HG03064 (cell line): ENCODE measurements around the gene ARFGEF3.
"Not testable (repeated sequence)": the region's sequence is repeated elsewhere in the genome, so short reads cannot be mapped to it uniquely, and the experiment has no call there.

Source experiments
- ATAC-seq: cut with Tn5 transposase; IDR thresholded peaks from one replicate; pipeline ENCODE4 v1.9.1; 2021; ENCODE audit warnings: low read depth; ENCODE audit not compliant: unreplicated experiment

The ARFGEF3 gene

DNA sequence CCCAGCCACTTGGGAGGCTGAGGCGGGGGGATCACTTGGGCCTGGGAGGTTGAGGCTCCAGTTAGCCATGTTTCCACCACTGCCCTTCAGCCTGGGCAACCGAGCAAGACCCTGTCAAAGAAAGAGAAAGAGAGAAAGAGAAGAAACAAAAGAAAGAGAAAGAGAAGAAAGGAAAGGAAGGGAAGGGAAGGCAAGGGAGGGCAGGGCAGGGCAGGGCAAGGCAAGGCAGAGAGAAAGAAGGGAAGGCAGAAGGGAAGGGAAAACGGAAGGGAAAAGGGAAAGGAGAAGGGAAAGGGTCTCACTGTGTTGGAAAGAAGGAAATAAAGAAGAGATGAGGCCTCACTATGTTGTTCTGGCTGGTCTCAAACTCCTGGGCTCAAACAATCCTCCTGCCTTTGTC, 104.4 kb downstream of the ARFGEF3 start:
- no peak for ATAC-seq

DNA sequence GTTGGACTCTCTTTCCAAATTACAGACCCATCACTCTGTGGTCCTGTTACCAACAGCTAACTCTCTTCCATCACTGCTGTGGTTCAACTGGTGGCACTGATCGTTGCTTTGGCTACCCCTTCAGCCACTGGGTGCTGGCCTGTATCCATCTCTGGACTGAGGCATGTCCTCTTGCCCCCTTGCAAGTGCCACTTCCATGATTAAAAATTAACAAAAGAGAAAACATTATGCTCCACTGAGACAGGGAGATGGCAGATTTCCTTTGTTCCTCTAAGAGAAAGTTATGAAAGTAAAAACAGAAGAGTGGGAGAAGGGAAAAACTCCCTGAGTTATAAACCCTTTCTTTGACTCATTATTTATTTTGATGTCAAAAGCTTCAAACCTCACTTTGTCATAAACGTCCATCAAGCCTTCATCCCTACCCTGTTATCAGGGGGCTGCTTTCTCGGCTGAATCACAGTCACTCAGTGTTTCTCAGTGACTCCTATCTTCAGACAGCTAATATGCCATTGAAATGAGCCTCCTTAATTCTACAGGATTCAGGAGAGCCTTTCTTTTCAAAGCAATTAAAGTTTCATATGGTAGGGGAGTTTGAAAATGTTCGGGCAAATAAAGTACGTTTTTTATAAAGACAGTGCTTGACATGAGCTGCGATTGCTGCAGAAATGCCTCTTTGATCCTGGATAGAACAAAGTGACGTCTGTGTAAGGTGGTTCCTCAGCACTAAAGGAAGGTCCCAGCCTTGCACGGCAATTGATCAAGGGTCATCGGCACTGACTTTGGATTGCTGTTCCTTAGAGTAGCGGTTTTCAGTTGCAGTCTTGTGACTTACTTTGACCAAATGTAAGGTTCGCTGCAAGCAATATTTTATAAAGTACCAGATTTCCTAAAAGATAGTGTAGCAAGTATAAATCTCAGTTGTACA, 106.5 kb downstream of the ARFGEF3 start:
- ATAC-seq, result no peak

DNA sequence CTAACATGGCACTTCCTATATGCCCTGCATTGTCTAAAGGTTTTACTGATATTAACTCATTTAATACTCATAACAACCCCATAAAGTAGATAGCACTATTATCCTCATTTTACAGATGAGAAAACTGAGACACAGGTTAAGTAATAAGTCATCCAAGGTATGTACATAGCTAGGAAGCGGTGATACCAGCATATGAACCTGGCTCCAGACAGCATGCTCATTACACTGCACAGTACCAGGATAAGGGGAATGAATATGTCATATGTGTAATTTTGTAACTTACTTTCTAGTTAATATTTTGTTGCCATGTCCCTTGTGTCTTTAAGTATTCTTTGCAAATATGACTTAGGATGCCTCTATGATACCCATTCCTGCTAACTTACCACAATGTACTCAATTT, 109.7 kb downstream of the ARFGEF3 start:
- no peak for ATAC-seq

- no peak for ATAC-seq
These were observed 111.0 kb downstream of the ARFGEF3 start for GRCh38 chr6:138272533-138273315.

DNA sequence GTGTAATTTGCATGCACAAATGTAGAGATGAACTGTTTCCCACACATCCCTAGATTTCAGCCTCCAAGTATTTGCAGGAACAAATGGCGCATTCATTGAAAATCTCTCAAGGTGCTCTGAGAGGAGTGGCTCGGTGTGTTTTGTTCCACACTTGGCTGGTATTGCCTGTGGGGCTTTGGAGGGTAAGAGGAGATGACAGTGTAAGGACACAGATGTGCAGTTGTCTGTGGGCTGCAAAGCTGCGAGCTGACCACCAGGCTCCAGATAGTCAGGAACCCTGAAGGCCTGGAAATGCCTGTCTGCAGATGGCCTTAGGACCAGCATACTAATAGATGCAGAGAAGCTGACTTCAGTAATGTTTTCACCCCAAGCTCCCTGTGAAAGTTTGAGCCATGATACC, 114.2 kb downstream of the ARFGEF3 start:
- ATAC-seq, result no peak

- ATAC-seq, result no peak
These were observed 116.1 kb downstream of the ARFGEF3 start for GRCh38 chr6:138277835-138278234.

DNA sequence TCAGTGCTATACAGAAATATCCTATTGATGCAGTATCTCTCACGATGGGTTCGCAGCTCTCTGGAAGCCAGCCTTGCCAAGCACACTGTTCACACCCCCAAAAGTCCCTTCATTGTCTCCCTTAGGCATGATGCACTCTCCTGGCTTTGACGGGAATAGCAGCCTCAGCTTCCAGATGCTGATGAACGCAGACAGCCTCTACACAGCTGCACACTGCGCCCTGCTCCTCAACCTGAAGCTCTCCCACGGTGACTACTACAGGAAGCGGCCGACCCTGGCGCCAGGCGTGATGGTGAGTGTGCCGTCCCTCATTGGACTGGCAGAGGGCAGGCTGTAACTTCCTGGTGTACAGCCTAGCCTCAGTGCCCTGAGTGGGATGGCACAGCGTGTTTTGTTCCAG, 116.6 kb downstream of the ARFGEF3 start:
- no peak for ATAC-seq

- no peak for ATAC-seq
These were observed 124.1 kb downstream of the ARFGEF3 start for GRCh38 chr6:138285800-138286199.

- ATAC-seq, result no peak
These were observed 125.0 kb downstream of the ARFGEF3 start for GRCh38 chr6:138286698-138287097.

GRCh38 chr6:138287144-138287955, 125.6 kb downstream of the ARFGEF3 start:
- no peak for ATAC-seq

DNA sequence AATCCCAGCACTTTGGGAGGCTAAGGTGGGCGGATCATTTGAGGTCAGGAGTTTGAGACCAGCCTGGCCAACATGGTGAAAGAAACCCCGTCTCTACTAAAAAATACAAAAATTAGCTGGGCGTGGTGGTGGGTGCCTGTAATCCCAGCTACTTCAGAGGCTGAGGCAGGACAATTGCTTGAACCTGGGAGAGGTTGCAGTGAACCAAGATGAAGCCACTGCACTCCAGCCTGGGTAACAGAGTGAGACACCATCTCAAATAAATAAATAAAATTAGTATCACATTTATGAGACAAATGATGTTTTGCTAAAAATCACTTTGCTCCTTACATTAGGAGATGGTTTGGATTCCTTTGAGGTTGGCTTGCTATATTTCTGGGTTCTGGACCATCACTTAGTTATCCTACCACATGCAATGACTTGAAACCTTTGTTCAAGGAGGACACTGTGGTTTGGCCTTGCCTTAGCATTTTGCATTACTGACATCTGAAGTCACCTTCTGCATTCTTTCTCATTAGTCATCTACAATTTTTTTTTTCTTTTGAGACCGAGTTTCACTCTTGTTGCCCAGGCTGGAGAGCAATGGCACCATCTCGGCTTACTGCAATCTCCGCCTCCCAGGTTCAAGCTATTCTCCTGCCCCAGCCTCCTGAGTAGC, 126.8 kb downstream of the ARFGEF3 start:
- not testable (repeated sequence) for ATAC-seq

GRCh38 chr6:138289739-138290138, 128.0 kb downstream of the ARFGEF3 start:
- ATAC-seq, result no peak

- no peak for ATAC-seq
These were observed 128.8 kb downstream of the ARFGEF3 start for GRCh38 chr6:138290423-138290962.

- no peak for ATAC-seq
These were observed 129.5 kb downstream of the ARFGEF3 start for GRCh38 chr6:138291036-138291848.

DNA sequence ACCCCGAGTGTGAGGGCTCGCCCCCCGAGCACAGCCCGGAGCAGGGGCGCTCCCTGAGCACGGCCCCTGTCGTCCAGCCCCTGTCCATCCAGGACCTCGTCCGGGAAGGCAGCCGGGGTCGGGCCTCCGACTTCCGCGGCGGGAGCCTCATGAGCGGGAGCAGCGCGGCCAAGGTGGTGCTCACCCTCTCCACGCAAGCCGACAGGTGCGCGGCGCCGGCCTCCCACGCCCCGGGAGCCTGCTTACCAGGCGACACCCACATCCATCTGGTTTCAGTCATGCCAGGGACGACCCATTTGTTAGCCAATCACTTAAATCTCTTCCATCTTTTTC, 130.1 kb downstream of the ARFGEF3 start:
- ATAC-seq, result no peak

DNA sequence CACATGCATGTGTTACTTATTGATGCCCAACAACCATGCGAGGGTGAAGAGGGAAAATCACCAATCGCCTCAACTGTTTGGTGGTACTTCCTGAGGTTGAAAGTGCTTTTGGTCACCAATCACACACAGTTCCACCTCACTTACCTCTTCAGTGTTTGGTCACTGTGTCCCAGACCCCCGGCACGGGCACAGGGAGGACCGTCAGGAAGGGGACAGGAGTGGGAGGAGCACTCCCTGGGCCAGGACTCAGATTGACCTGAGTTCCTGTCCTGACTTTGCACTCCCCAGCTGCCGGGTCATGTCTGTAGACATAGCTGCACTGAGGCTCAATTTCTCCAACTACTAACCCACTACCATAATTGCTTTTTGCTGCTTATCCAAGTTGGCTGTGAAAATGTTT, 130.7 kb downstream of the ARFGEF3 start:
- no peak for ATAC-seq

DNA sequence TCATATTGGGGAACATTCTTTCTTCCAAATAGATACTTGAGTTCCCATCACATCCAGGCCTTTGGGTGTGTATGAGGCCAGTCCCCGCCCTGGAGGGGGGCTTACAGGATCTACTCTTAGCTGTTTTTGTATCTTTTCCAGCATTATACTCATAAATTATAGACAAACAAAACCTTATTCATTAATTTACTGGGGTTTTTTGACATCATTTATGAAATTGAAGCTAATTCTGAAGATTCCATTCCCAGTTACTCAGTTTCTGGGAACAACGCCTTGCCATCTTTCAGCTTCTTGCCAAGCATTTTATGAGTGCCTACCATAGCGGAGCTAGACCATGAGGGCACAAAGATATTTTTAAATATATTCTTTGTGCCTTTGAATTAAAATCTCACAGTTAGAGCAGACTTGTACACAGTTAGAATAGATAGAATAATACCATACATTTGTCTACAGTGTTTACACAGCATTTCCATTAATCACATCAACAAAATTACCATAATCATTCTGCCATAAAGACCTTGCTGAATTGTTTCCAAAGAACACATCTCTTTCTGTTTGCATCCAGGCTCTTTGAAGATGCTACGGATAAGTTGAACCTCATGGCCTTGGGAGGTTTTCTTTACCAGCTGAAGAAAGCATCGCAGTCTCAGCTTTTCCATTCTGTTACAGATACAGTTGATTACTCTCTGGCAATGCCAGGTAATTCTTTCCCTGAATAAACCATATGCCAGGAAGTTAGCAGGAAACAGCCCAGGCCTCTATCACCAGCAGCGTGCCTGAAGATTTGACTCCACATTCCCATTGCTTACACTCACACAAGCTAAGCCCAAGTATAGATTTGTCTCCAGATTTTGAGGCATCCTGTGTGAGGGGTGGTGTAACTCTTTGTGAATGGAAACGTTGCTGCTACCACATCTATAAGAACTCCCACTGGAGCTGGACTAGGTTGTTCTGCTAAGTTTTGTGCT, 132.0 kb downstream of the ARFGEF3 start:
- ATAC-seq, result no peak

- no peak for ATAC-seq
These were observed 134.6 kb downstream of the ARFGEF3 start for GRCh38 chr6:138296381-138296780.
